HG03060 (cell line): ENCODE data around the gene SUMF1.

Experiments used
- ATAC-seq: cut with Tn5 transposase; IDR thresholded peaks from one replicate; pipeline ENCODE4 v1.9.1; 2021; ENCODE audit warnings: low read depth, moderate number of reproducible peaks; ENCODE audit not compliant: unreplicated experiment

SUMF1 gene

DNA sequence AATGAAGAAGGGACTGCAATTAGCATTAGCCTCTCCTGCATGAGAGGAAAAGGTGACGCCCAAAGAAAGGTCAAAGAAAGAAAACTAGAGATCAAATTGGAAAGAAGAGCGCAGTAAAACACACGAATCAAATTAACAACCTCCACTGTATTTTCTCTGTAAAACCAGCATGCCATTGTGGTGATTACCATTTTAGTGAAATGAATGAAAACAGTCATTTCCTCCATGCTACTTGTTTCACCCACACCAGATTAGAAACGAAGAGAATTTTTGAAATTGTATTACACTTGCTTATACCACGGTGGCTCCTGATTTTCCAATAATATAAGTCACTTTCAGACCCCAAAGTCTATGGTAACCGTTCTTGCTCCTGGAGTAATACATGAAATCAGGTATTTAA is 71.6 kb downstream of the SUMF1 start:
- no peak for ATAC-seq

DNA sequence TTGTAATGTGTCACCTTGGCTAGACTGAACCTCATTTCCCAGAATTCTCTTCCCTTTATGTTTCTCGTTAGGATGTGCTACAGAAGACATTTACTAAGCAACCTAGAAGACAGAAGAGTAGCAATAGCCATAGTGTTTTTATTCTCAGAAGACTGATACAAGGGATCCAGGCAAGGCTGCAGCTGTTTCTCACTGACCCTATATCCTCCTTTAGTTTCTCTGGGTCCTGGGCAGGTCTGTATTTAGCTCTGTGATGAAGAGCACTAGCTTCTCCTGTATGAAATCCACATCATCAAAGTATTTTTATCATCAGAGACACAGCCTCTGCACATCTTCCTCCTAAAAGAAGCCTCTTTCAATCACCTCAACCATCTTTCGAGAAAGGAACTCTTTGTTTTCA is 72.5 kb downstream of the SUMF1 start:
- ATAC-seq, result no peak

DNA sequence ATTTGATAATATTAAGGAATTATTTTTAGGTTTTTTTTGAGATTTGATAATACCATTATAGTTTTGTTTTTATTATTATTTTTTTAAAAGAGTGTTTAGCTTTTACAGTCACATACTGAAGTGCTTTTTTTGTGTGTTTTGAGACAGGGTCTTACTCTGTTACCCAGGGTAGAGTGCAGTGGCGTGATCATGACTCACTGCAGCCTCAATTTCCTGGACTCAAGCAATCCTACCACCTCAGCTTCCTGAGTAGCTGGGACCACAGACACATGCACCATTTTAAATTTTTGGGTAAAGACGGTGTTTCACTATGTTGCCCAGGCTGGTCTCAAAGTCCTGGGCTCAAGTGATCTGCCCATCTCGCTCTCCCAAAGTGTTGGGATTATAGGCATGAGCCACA is 73.0 kb downstream of the SUMF1 start:
- ATAC-seq, result no peak

DNA sequence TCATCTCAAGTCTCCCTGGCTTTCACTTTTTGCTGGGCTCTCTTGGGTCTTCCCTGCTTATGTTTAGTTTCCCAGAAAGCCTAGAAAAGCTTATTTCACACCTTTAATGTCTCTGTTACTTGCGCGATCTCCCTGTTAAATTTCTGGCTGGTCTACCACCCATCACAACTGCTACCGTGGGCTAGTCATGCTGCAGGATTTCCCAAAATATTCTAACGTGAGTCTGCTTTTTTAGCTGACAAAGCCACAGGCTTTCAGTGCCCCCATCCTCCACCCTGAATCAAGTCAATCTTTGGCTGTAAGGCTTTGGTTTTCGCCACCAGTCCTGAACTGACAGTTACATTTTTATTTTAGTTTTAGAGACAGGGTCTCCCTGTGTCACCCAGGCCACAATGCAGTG is 74.1 kb downstream of the SUMF1 start:
- ATAC-seq, result no peak

DNA sequence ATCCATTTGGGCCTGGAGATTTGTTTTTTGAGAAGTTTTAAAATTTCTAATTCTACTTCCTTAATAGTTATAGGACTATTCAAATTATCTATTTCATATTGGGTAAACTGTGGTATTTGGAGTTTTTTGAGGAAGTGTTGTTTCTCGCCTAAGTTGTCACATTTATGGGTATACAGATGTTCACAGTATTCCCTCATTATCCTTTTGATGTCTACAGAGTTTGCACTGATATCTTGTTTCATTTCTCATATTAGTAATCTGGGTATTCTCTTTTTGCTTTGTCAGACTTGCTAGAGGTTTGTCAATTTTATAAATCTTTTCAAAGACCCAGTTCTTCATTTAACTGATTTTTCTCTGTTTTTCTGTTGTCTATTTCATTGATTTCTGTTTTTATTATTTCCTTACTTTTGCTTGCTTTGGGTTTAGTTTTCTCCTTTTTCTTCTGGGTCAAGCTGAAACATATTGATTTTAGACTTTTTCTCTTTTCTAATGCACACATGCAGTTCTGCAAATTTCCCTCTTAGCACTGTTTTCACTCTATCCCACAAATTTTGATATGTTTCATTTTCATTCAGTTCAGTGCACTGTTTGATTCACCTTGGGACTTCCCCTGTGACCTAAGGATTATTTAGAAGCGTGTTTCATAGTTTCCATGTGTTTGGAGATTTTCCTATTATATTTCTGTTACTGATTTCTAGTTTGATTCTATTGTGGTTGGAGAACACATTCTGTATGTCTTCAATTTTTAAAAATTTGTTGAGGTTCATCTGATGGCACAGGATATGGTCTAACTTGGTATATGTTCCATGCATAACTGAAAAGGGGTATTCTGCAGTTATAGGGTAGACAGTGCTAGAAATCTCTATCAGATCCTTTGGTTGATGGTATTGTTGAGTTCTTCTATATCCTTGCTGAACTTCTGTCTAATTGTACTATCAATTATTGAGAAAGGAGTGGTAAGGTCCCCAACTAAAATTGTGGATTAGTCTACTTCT is 79.6 kb downstream of the SUMF1 start:
- no peak for ATAC-seq

DNA sequence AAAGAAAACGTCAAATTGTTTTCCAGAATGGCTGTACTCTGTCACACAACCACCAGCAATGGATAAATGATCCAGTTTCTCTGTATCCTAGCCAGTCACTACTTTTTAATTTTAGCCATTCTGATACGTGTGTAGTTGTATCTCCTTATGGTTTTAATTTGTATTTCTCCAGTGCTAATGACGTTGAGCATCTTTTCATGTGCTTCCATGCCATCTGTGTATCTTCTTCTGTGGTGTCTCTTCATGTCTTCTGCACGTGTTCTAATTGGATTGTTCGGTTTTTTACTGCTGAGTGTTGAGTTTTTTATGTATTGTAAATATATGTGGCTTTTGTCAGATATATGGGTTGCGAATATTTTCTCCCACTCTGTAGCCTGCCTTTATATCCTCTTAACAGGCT is 81.9 kb downstream of the SUMF1 start:
- no peak for ATAC-seq

DNA sequence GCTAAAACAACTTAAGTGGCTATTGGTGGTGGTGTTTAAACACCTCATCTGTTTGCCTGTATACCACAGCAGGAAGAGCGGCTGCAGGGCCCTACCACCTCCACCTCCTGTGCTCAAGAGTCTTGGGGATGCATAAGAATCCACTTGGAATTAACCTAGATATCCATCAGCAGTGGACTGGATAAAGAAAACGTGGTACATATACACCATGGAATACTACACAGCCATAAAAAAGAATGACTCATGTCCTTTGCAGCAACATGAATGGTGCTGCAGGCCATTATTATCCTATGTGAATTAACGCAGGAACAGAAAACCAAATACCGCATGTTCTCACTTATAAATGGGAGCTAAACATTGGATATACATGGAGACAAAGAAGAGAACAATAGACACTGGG is 87.1 kb downstream of the SUMF1 start:
- no peak for ATAC-seq

DNA sequence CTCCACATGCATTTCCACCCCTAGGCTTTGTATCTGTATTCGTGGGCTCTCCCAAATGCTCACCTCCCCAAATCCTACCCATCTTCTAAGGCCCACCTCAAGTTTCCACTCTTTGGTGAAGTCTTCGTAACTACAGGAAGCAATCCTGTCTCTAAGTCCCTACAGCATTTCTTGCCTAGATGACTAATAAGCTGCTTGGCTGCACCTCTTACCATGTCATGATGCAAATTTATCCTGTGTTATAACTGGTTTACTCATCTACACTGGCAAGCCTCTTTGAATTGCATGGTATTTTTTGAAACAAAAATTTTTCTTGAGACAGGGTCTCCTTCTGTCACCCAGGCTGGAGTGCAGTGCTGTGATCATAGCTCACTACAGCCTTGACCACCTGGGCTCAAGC is 90.6 kb downstream of the SUMF1 start:
- ATAC-seq, result no peak

DNA sequence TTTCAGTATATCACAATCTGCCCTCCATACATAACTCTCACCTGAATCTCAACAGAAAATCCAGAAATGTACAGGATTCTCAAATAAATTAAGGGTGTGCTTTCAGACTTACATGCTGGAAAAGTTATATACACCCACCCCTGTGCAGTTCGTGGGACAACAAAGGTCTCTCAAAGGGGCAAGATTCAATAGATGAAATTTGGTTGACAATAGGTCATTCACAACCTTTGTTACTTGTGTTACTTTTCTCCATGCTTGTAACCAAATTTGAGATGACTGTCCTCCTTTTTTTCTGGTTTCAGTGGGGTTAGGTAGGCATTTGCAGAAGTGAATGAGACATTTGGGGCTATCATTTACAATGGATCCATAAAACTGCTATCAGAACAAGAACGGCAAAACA is 91.2 kb downstream of the SUMF1 start:
- ATAC-seq, result no peak

DNA sequence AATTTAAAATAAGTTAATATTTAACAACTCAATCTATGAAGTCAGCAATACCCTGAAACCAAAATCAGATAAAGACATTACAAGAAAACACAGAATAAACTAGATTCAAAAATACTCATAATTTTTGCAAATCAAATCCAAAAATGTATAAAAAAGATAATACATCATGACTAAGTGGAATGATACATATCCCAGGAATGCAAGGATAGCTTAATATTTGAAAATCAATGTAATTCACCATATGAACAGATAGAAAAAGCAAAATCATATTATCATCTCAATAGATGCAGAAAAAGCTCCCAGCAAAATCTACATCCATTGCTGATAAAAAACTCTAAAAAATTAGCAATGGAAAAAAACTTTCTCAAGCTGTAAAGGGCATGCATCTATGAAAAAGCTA is 93.4 kb downstream of the SUMF1 start:
- no peak for ATAC-seq

DNA sequence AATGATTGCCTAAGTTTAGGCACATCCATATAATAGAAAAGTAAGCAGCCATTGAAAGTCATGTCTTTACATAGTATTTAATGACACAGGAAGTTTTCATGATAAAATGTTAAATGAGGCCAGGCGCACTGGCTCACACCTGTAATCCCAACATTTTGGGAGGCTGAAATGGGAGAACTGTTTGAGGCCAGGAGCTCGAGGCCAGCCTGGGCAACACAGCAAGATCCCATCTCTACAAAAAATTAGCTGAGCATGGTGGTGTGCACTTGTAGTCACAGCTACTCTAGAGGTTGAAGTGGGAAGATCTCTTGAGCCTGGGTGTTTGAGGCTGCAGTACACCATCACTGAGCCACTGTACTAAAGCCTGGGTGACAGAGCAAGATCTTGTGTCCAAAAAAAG is 104.5 kb downstream of the SUMF1 start:
- ATAC-seq, result no peak

DNA sequence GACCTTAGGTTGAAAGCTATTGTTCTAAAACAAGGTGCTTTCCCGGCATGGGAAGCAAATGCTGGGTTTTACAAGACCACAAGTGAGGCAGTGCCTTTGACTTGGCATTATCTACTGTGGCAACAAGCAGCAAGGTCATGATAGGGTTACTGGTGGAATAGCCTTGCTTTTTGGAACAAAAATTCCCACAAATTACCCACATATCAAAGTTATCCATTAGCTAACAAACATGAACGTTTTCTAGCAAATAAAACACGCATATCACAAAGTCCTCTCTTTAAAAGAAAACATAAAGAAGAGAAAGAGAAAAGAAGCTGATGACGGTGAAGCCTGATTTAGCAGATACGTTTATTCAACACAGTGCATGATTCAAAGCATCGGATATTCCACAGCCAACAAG is 106.3 kb downstream of the SUMF1 start:
- ATAC-seq, result no peak

DNA sequence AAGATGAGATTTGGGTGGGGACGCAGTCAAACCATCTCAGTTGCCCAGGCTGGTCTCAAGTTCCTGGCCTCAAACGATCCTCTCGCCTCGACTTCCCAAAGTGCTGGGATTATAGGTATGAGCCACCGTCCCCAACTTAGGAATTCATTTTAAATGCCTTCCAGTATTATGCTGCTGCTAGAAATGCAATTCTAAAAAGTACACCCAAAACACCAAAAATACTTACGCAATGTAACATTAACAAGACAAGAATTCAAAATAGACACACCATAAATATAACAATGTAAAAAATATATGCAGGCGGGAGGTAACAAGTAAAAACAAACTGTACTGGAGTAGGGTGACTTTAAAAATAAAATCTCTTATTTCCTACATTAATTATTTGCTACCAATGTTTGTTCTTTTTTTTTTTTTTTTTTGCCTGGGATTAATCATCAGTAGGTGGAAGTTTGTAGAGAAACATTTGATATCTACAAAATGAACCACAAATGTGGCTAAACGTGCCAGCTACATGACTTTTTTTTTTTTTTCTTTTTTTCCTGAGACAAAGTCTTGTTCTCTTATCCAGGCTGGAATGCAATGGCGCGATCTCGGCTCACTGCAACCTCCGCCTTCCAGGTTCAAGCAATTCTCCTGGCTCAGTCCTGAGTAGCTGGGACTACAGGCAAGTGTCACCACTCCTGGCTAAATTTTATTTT is 107.1 kb downstream of the SUMF1 start:
- no peak for ATAC-seq

DNA sequence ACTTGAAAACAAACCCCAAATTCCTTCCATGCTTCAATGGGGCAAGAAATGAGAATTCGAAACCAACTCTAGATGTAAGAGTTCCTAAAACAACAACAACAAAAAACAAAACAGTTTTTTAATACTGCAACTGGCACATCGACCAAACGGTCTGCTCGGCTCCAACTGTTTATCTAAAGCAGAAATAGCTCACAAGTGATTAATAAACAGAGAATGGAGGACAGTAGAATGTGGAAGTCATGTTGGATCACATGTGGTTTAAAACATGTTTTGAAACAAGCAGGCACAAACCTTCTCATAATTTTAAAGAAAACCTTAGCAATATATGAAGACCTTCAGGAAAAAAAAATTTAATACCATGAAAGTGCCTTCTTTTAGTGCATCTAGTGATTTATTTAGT is 108.8 kb downstream of the SUMF1 start:
- no peak for ATAC-seq

DNA sequence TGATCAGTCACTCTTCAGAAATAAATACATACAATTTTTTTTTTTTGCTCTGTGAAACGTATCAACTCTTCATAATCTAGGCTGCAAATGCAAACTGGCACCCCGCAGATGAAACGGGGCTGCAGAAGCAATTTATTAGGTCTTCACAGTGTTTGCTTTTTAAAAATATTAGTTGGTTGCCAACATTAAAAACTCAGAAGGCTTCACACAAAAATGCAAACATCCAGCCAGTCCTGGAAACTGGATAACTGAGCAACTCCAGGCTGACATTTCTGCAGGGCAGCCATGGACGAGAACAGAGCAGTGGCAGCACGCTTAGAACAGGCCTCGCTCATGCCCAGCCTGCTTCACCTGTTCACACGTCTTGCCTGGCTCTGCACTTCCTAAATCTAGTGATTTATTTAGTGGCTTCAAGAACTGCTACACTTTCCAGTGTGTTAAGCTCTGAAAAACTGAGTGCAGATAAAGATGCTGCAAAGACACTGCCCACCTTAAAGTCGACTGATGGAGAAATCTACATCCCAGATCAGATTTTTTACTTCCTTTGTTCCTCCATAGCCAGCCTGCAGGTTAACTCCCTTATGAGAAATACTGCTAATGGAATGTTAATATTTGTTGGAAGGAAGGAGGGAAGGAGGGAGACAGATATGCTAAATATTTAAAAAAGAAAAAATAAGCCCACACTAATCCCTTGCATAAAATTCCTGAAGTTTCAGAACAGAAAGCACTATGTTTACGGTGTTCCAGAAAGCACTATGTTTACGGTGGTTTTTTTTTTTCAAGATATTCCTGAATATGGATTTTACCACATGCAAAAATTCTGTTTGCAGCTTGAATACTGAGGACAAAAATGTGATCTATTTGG is 110.3 kb downstream of the SUMF1 start:
- ATAC-seq, result no peak

DNA sequence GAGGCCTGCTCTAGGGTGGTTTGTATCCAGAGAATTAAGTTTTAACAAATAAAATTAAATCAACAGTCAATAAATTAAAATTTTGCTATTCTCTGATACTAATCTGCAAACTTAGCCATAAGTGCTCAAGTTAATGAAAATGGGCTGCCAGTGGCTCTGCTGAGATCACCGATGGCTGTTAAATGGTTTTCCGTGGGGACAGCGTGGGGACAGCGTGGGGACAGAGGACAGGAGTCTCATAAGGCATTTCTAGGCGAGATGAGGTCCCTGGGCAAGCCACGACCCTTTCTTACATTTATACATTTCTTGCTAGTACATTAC is 110.9 kb downstream of the SUMF1 start:
- no peak for ATAC-seq

DNA sequence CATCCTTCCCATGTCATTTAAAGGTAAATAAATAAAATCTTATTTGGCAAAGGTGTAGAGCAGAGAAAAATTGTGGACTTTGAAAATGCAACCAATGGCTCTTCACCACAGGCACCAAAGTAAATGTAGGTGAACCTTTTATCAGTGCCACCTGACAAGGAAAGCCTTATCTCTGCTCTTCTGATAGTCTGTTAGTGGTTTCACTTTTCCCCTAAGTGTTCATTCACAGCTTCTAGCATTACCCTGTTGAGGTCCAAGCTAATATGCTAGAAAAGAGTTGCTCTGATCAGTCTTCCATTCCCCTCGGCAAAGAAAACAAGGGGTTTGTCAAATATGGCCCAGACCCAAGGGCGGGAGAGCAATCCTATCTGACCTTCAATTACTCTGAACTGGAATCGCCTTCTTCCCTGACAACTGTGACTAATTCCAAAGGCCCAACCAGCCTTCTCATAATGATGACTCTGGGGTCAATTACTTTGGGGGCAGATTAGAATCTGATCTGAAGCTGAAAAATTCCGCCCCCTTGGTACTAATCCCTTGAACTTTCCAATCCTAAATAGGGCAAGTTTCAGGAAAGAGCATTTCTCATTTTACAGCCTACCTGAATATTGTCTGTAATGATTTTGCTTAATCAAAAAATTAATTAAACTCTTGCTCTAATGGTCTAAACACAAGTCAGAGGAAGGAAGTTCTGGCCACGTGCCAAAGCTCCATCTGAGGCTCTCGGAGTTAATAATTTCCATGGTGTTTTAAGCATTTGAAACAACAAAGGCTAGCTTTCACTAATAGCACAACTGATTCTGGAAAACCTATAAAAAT is 111.5 kb downstream of the SUMF1 start:
- no peak for ATAC-seq

DNA sequence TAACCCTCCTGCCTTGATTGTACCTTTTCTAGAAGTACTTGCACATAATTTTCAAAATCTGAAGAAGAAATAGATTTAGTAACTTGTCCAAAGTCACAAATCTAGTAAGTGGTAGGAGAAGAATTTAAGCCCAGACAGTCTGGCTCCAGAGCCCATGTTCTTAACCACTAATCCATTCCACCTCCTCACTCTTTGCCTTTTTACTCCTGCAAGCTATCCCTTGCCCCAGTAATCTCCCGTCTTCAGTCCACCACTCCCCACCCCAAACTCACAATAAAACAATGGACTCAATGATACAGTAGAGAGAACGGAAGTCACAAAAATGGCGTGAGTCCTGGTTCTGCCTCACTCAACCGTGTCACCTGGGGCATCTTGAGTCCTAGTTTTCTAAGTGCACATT is 115.2 kb downstream of the SUMF1 start:
- ATAC-seq, result no peak

DNA sequence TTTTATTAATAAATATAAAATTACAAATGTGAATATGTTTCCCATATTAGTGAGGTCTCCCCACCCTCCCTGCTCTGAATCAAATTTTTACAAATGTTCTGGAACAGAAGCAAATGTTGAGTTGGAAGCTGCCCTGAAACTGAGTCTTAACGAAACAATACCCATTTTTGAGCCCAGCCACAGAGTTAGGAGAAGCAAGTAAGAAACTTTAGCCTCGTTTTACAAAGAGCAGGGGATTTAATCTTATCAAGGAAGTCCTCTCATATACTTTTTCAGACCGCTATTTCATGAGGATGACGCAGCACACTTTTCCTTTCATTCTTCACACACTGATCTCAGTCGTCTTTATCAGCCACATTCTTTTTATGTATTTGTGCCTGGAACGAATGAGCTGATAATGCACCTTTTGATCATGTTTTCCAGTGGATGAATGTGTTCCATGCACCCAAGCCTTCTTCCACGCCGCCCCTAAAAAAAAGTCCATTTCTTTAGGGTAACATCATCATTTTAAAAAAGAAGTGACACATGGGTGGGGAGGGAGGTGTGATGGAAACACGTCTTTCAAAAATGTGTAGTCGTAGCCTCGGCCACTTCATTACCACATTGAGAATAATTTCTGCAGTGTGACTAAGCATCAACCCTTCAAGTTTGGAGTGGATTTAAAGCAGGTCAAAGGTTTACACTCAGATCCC is 115.8 kb downstream of the SUMF1 start:
- no peak for ATAC-seq

DNA sequence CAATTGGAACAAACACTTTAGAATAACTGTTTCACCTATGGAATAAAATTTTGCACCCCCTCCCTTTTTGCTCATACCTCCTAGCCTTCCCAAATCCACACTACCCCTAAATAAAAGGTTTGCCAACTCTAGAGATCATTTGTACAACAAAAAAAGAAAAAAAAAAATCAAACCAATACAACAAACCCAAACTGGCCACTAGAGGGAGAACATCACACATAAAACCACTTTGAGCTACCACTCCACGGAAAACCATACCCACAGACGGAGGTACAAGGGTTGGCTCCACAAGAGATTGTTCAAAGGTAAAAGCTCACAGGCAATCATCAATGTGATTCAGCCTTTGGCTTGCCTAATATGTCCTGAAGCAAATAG is 116.3 kb downstream of the SUMF1 start:
- no peak for ATAC-seq
